GM13977 (cell line): ENCODE measurements around the gene RAB6A.

Experiments
- DNase-seq: peaks from one replicate; pipeline ENCODE4 v3.0.0; 2012; ENCODE audit warnings: low spot score
- CTCF ChIP-seq: IDR thresholded peaks from 2 replicates; pipeline ENCODE4 v1.5.1; 2012; ENCODE audit warnings: mild to moderate bottlenecking, control low read depth; ENCODE audit not compliant: insufficient read depth; ENCODE audit errors: extremely low read depth, missing control alignments
- in situ Hi-C: fragments of 300-500 bp; cut with MboI; formaldehyde crosslinking; loops from one replicate; pipeline ENCODE4 v1.12.0; 2022; ENCODE audit warnings: low sequenced_read_pairs, low pct_unique_long_range_greater_than_20kb, mixed read lengths, inconsistent platforms; ENCODE audit not compliant: unreplicated experiment

Gene RAB6A

GRCh38 chr11:73762732-73763131 lies 1.9 kb upstream of the RAB6A start:
- TF ChIP-seq CTCF = no peak
- in situ Hi-C loops = no loop called here
- no peak for DNase-seq

GRCh38 chr11:73761403-73761945 lies 600 bp upstream of the RAB6A start:
- DNase-seq = no peak
- in situ Hi-C loops = no loop called here
- no peak for TF ChIP-seq CTCF

- TF ChIP-seq CTCF = no peak
- in situ Hi-C loops = no loop called here
- DNase-seq = peak; percentile 34
Observed at GRCh38 chr11:73760135-73760678, 667 bp downstream of the RAB6A start.

GRCh38 chr11:73759610-73760134 lies 1.2 kb downstream of the RAB6A start:
- in situ Hi-C loops = no loop called here
- DNase-seq = no peak
- no peak for TF ChIP-seq CTCF

GRCh38 chr11:73758451-73758850 lies 2.4 kb downstream of the RAB6A start:
- no peak for TF ChIP-seq CTCF
- in situ Hi-C loops = no loop called here
- DNase-seq = no peak

GRCh38 chr11:73757598-73757997 lies 3.3 kb downstream of the RAB6A start:
- no peak for TF ChIP-seq CTCF
- DNase-seq = no peak

More at GRCh38 chr11:73757598-73757997, 3.3 kb downstream of the RAB6A start:
- in situ Hi-C loops = no loop called here
